Activated naive CD8-positive, alpha-beta T cell (primary cell): Measurements from ENCODE around the gene SIDT2.
"Not testable (repeated sequence)": the region's sequence is repeated elsewhere in the genome, so short reads cannot be mapped to it uniquely, and the experiment has no call there.

Experiments
- H3K27ac Mint-ChIP-seq: one replicate; pipeline ENCODE4 v1.8.0; 2021; ENCODE audit warnings: mixed read lengths
- H3K27me3 Mint-ChIP-seq: one replicate; pipeline ENCODE4 v1.8.0; 2021; ENCODE audit warnings: mixed read lengths
- H3K36me3 Mint-ChIP-seq: one replicate; pipeline ENCODE4 v1.8.0; 2021; ENCODE audit warnings: mixed read lengths
- H3K4me1 Mint-ChIP-seq: one replicate; pipeline ENCODE4 v1.8.0; 2021; ENCODE audit warnings: low read depth, mixed read lengths
- H3K4me3 Mint-ChIP-seq: one replicate; pipeline ENCODE4 v1.8.0; 2021; ENCODE audit warnings: mild to moderate bottlenecking, mixed read lengths
- H3K9me3 Mint-ChIP-seq: one replicate; pipeline ENCODE4 v1.8.0; 2021; ENCODE audit warnings: low read depth, mixed read lengths

Gene SIDT2

DNA sequence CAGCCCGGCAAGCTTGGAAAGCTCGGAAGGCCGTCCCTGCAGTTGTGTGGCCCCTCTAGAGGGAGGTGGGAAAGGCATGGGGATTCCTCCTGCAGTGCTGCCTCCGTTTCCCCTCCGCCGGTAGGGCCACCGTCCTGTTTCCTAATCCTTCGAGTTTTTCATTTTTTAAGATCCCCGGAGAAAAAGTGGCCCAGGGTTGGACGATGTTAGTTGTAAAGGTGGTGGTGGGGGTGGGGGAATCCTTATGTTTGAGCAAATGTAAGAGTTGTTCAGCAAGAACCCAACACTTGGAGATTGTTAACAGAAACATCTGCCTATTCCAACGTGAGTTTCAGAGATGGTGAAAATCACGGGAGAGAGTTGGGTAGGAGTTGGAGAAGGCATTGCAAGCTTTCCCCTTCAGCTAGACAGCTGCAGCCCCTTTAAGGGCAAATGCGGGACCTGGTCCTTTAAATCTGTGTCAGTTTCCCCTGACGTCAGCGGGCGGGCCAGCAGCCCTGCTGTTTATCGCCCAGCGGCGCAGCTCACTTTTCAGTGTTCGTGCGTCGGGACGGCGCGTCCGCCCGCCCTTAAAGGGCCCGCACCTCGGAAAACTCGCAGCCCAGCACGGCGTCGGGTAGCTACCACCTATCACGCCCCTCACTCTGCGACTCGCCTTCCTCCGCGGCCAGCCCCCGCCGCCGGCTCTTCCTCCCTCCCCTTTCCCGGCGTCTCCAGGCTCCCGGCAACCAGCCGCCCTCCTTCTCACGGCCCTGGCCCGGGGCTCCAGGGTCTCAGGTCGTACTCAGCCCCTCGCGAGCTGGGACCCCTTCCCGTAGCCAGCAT, at the start of gene SIDT2:
TSS of gene SIDT2 (plus strand) at position 534 of the 825 bp plus-strand sequence. CDS start 521 bp downstream, outside the sequence.
- Mint-ChIP-seq H3K27me3 (no peaks in the 10 kb centered on the region), H3K36me3 (peaks cover 2% of the 10 kb centered on the region), H3K4me3 (peak within 1 kb of the TSS; percentile 92), H3K27ac (peak within 1 kb of the TSS; percentile 79), H3K9me3 (no peaks in the 10 kb centered on the region), H3K4me1 (peaks cover 25% of the 10 kb centered on the region)

DNA sequence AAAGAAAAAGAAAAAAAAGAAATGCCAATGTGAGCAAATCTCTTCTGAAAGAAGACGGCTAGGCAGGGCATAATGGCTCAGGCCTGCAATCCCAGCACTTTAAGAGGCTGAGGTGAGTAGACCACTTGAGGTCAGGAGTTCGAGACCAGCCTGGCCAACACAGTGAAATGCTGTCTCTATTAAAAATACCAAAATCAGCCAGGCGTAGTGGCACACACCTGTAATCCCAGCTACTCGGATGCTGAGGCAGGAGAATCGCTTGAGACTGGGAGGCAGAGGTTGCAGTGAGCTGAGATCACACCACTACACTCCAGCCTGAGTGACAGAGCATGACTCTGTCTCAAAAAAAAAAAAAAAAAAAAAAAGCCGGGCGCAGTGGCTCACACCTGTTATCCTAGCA, 48.1 kb upstream of the SIDT2 start:
- H3K27ac Mint-ChIP-seq, H3K36me3 Mint-ChIP-seq, H3K4me1 Mint-ChIP-seq, H3K9me3 Mint-ChIP-seq, H3K4me3 Mint-ChIP-seq, H3K27me3 Mint-ChIP-seq: not testable (repeated sequence)

DNA sequence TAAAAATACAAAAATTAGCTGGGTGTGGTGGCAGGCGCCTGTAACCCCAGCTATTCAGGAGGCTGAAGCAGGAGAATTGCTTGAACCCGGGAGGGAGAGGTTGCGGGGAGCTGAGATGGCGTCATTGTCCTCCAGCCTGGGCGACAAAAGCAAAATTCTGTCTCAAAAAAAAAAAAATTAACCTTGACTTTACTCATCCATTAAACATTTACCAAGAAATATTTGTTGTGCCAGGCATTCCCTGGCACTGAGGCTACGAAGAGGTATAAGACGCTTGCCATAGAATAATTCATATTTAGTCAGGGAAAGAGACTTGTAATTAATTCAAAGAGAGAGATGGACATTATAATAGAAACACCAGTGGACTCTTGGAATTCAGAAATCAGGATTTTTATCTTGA, 47.7 kb upstream of the SIDT2 start:
- Mint-ChIP-seq H3K36me3 (no peaks in the 10 kb centered on the region), H3K9me3 (no peaks in the 10 kb centered on the region), H3K4me1 (no peaks in the 10 kb centered on the region), H3K27me3 (peaks cover 2% of the 10 kb centered on the region), H3K27ac (no peak overlapping the region), H3K4me3 (no peak overlapping the region)

DNA sequence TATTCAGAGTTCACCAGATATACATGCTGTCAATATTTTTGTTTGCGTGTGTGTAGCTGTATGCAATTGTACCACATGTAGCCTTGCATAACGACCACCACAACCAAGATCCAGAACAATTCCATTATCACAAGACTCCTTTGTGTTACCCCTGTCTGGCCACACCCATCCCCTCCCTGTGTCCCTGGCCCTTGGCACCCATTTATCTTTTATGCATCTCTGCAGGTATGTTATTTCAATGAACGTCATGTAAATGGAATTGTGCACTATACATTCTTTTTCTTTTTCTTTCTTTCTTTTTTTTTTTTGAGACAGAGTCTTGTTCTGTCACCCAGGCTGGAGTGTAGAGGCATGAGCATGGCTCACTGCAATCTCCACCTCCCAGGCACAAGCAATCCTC, 44.1 kb upstream of the SIDT2 start:
- no peaks in the 10 kb centered on the region for H3K4me1 Mint-ChIP-seq
- no peak overlapping the region for H3K27ac Mint-ChIP-seq
- H3K27me3 Mint-ChIP-seq = no peaks in the 10 kb centered on the region
- H3K36me3 Mint-ChIP-seq = no peaks in the 10 kb centered on the region
- H3K4me3 Mint-ChIP-seq = no peak overlapping the region
- no peaks in the 10 kb centered on the region for H3K9me3 Mint-ChIP-seq

DNA sequence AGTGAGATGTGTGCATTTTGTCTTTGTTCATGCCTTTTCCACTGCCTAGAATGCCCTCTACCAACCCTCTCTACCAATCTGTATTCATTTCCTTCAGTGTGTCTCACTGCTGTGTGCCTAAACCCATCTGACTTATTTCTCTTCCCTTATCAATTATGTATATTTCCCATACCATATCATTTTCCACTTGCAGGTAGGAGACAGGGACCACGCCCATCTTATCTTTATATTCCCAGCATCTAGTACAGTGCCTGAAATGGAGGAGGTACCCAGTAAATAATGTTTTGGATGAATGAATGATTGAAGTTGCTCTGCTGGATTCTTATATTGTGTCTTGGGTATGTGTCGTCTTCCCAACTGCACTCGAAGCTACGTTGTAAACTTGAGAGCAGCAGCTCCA, 43.6 kb upstream of the SIDT2 start:
- not testable (repeated sequence) for H3K27me3 Mint-ChIP-seq, H3K4me3 Mint-ChIP-seq, H3K4me1 Mint-ChIP-seq, H3K9me3 Mint-ChIP-seq, H3K27ac Mint-ChIP-seq, H3K36me3 Mint-ChIP-seq

DNA sequence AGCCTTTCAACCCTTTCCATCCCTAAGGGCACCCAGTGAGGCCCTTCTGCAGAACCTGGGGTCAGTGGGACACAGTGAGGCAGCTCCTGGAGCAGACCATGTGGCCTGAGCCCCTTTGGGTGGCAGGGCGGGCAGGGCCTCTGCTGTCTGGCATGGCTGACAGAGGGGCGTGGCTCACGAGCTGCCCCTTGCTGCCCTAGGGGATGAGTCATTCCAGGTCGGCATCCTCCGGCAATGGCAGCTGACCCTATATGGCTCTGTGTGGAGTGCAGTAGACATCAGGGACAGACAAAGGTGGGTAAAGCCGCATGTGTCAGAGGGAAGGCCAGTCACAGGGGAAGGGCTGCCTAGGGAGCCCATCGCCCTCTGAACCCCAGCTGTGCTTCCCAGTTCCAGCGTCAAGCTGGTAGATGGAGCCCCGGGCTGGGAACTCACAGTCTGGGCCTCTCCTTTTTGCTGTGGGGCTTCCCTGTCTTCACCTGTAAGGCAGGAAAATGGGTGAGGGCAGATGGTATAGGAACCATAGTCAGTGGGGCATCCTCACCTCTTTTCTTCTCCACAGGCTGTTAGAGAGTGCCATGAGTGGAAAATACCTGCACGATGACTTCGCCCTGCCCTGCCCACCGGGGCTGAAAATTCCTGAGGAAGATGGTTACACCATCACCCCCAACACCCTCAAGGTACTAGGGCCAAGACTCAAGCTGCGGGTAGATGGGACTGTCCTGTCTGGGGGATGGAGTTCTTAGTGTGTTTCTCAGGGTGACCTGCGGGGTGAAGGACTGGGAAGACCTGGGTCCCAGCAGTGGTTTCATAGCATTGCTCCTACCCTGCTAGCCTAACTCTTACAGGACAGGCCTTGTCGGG, 41.1 kb upstream of the SIDT2 start:
- not testable (repeated sequence) for H3K36me3 Mint-ChIP-seq, H3K27ac Mint-ChIP-seq, H3K4me3 Mint-ChIP-seq, H3K9me3 Mint-ChIP-seq, H3K4me1 Mint-ChIP-seq, H3K27me3 Mint-ChIP-seq

DNA sequence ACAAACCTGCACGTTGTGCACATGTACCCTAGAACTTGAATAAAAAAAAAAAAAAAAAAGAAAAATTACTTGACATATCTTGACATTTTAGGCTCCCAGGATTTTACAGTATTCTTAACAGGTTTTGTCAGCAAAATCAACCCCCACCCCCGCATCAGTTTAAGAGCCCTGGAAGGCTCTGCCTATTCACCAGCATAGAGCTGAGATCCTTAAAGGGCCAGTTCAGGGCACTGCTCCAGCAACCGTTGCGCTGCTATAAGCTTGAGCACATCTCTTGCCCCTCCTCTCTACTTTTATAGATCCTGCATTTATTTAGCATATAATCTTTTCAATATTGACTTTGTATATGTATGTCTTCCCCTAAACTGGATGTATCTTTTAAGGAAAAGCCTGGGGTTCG, 35.2 kb upstream of the SIDT2 start:
- Mint-ChIP-seq H3K4me1 (peaks cover 43% of the 10 kb centered on the region), H3K36me3 (peaks cover 2% of the 10 kb centered on the region), H3K4me3 (peak overlapping the region; percentile 96), H3K9me3 (no peaks in the 10 kb centered on the region), H3K27ac (peak overlapping the region; percentile 97), H3K27me3 (peaks cover 6% of the 10 kb centered on the region)

DNA sequence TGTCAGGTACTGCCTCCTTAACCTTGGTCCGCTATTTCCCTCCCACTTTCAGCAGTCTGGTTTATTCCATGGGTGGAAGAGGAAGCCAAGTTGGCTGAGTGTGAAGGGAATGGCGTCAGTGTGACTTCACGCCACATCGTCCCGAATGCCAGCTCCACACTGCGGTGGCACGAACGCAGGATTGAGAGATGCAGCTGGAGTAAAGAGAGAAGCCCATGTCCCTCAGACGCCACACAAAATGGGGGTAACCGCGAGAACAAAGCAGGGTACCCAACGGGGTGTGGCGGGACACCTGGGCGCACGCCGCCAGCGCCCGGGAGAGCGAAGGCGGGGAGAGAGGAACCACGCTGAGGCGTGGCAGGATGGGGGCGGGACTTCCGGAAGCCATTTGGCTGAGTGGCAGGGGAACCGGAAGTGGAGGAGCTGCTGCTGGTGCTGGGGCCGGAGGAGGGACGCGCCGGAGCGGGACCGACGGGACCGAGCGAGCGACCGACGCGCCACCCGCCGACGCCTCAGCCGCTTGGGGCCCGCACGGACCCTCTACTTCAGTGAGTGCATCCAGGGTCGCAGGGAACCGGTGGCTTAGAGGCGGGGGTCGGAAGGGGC, 34.6 kb upstream of the SIDT2 start, which contains the start of gene PAFAH1B2:
TSS of gene PAFAH1B2 (plus strand) at position 417 of the 606 bp plus-strand sequence. CDS start 8,161 bp downstream, outside the sequence.
- H3K4me3 Mint-ChIP-seq = peak within 1 kb of the TSS; percentile 100
- peak within 1 kb of the TSS; percentile 97 for H3K27ac Mint-ChIP-seq
- H3K36me3 Mint-ChIP-seq = peaks cover 2% of the 10 kb centered on the region
- peaks cover 45% of the 10 kb centered on the region for H3K4me1 Mint-ChIP-seq
- no peaks in the 10 kb centered on the region for H3K9me3 Mint-ChIP-seq
- H3K27me3 Mint-ChIP-seq = peaks cover 6% of the 10 kb centered on the region

DNA sequence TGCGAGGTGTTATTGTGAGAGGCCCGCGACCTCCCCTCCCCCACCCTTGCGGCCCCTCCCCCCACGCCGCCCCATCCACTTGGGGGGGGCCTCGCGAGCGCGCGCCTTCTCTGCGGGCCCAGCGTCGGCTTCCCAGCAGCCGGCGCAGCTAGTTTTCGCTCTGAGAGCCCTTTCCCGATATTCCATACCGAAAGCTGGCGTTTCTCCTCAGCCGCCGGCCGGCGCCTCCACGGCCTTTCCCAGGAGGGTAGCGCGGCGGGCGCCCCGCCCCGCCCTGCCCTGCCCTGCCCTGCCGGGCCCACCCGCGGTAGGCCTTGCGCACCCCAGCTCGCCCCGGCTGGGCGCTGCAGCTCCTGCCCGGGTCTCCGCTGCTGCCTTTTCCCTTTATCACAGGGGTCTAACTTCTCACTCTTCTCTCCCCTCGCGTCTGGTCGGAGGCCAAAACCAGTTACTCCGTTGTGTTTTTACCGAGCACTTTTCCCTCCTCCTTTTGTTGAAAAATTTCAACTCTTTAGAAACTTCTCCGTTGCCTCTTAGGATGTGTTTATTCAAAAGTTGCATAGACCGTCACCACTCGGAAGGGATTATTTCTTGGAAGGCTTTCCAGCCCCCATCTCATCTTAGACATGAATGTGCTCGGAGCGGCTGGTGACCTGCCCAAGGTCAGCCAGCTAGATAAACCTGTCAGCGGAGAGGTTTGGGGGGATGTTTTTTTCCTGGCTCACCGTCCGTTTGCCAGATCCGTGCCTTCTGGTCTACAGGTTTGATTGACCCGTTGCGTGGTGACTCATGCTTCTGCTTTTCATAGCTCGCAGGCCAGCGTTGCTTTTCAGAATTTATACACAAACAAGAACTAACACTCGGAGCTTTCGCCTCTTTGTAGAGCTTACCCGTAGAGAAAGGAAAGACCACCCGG, 33.8 kb upstream of the SIDT2 start:
- Mint-ChIP-seq H3K9me3 (no peaks in the 10 kb centered on the region), H3K4me1 (peaks cover 49% of the 10 kb centered on the region), H3K27me3 (peaks cover 4% of the 10 kb centered on the region), H3K4me3 (peak overlapping the region; percentile 100), H3K36me3 (peaks cover 2% of the 10 kb centered on the region), H3K27ac (peak overlapping the region; percentile 92)

DNA sequence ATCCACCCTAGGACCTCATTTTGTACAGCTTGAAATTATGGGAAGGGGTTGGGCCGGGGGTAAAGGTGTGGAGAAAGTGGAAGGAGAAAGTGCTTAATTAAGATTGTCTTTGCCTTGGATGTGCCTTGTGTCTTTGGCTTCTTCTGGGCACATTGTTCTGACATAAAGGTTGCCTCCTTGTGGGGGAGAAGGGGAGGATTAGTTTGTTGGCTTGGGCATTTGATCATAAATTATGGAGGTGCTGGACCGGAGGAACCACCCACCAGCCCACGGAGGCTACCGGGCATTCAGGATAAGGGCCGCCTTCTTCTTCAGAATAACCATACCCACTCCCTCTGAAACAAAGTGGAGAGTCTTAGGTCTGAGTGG, 33.2 kb upstream of the SIDT2 start:
- H3K36me3 Mint-ChIP-seq = peaks cover 2% of the 10 kb centered on the region
- peak overlapping the region; percentile 100 for H3K4me3 Mint-ChIP-seq
- H3K27me3 Mint-ChIP-seq = no peaks in the 10 kb centered on the region
- H3K27ac Mint-ChIP-seq = peak overlapping the region; percentile 92
- peaks cover 54% of the 10 kb centered on the region for H3K4me1 Mint-ChIP-seq
- no peaks in the 10 kb centered on the region for H3K9me3 Mint-ChIP-seq

DNA sequence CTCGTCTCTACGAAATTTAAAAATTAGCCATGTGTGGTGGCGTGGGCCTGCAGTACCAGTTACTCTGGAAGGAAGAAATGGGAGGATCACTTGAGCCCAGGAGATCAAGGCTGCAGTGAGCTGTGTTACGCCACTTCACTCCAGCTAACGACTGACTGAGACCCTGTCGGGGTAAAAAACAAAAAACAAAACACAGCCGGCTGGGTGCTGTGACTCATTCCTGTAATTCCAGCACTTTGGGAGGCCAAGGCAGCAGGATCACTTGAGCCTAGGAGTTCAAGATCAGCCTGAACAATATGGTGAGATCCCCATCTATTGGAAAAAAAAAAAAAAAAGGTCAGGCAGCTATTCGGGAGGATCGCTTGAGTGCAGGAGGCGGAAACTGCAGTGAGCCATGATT, 32.0 kb upstream of the SIDT2 start:
- H3K27ac Mint-ChIP-seq = no peak overlapping the region
- H3K4me3 Mint-ChIP-seq = peak overlapping the region; percentile 100
- H3K27me3 Mint-ChIP-seq = no peaks in the 10 kb centered on the region
- peaks cover 2% of the 10 kb centered on the region for H3K36me3 Mint-ChIP-seq
- no peaks in the 10 kb centered on the region for H3K9me3 Mint-ChIP-seq
- peaks cover 60% of the 10 kb centered on the region for H3K4me1 Mint-ChIP-seq

DNA sequence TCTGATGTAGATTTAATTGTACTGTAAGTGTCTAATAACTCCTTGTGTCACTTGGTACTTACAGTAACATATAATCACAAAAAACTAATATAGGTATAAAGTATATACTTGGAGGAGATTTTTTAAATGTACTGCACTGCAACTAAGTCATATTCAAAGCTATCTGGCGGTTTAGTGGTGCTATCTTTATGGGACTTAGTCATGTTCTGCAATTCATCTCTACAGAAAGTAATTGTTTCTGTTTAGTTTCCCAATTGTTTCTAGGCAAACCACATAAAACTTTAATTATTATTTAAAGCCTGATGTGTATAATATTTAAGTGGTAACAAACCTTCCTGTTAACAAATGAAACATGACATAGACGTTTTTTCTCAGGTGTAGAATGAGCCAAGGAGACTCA, 26.5 kb upstream of the SIDT2 start:
- no peaks in the 10 kb centered on the region for H3K36me3 Mint-ChIP-seq

DNA sequence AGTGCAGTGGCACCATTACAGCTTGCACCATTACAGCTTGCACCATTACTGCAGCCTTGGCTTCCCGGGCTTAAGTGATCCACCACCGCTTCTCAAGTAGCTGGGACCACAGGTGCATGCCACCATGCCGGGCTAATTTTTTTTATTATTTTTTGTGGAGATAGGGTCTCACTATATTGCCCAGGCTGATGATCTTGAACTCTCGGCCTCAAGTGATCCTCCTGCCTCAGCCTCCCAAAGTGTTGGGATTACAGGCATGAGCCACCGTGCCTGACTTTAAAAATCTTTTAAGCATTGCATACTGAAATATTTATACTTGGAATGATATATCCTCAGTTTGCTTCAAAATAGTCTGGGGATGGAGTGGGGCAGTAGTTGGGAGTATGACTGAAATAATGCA, 24.1 kb upstream of the SIDT2 start:
- Mint-ChIP-seq H3K27ac (no peak overlapping the region), H3K9me3 (no peaks in the 10 kb centered on the region), H3K36me3 (no peaks in the 10 kb centered on the region), H3K4me1 (peaks cover 47% of the 10 kb centered on the region), H3K27me3 (no peaks in the 10 kb centered on the region), H3K4me3 (no peak overlapping the region)

More for the DNA sequence above, 26.5 kb upstream of the SIDT2 start:
- no peak overlapping the region for H3K4me3 Mint-ChIP-seq
- H3K27me3 Mint-ChIP-seq = no peaks in the 10 kb centered on the region
- no peak overlapping the region for H3K27ac Mint-ChIP-seq
- no peaks in the 10 kb centered on the region for H3K9me3 Mint-ChIP-seq
- H3K4me1 Mint-ChIP-seq = peaks cover 50% of the 10 kb centered on the region

DNA sequence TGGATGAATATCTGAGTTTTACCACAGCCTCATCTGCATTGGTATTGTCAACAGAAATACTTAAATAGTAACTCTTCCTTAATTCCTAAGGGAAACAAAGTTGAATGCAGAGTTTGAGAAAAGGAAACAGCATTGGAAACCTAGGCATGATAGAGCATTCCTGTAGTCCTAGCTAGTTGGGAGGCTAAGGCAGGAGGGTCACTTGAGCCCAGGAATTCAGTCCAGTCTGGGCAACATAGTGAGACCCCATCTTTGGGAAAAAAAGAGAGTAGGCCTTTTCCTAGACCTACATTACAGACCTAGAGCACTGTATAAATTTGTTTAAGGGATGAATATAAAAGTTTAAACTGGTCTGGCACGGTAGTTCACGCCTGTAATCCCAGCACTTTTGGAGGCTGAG, 21.0 kb upstream of the SIDT2 start:
- Mint-ChIP-seq H3K4me1 (peaks cover 30% of the 10 kb centered on the region), H3K27ac (peak overlapping the region; percentile 2), H3K36me3 (peaks cover 2% of the 10 kb centered on the region), H3K9me3 (no peaks in the 10 kb centered on the region), H3K4me3 (no peak overlapping the region), H3K27me3 (no peaks in the 10 kb centered on the region)
